ENCODE measurements around the gene GJA3.

GJA3 gene

DNA sequence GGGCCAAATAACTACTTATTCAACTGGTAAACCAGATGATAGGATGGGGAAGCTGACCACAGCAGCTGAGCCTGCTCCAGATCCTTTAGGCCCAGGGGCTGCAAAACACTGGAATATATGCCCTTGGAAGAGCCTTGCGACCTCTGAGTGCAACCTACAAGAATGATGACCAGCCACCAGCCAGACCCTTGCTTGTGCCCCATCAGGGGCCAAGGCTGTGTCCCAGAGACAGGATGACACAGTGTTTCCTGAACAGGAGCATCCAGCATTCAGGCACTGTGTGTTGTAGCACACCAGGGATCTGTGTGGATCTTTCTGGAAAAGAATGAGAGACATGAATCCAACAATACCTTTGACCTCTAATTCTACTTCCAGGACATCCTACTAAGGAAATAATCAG lies 14.5 kb downstream of the GJA3 start:
- no peaks in the 10 kb centered on the region for H3K9me3 ChIP-seq (ENCODE audit: low read length)
- no peaks in the 10 kb centered on the region for H3K79me2 ChIP-seq (ENCODE audit: insufficient read depth, low read length)
- peaks cover 13% of the 10 kb centered on the region; the same call in 1 of the 2 replicates for H3K27me3 ChIP-seq (ENCODE audit: insufficient read depth, low read length)
- no peaks in the 10 kb centered on the region for H4K20me1 ChIP-seq (ENCODE audit: insufficient read depth, low read length)
- no peak overlapping the region for H3K27ac ChIP-seq (ENCODE audit: low read depth, low read length, poor library complexity, severe bottlenecking)
- no peaks in the 10 kb centered on the region for H3K9me2 ChIP-seq (ENCODE audit: low read depth, low read length)
- H3K36me3 ChIP-seq (ENCODE audit: insufficient read depth, low read length) = no peaks in the 10 kb centered on the region
- TF ChIP-seq, protein P1, sequence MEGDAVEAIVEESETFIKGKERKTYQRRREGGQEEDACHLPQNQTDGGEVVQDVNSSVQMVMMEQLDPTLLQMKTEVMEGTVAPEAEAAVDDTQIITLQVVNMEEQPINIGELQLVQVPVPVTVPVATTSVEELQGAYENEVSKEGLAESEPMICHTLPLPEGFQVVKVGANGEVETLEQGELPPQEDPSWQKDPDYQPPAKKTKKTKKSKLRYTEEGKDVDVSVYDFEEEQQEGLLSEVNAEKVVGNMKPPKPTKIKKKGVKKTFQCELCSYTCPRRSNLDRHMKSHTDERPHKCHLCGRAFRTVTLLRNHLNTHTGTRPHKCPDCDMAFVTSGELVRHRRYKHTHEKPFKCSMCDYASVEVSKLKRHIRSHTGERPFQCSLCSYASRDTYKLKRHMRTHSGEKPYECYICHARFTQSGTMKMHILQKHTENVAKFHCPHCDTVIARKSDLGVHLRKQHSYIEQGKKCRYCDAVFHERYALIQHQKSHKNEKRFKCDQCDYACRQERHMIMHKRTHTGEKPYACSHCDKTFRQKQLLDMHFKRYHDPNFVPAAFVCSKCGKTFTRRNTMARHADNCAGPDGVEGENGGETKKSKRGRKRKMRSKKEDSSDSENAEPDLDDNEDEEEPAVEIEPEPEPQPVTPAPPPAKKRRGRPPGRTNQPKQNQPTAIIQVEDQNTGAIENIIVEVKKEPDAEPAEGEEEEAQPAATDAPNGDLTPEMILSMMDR (IDR thresholded peaks at IDR 0.05; ENCODE audit: low read length) = no peak
- no peak for TF ChIP-seq EZH2 (IDR thresholded peaks at IDR 0.05; ENCODE audit: borderline replicate concordance, low read length)
- no peak overlapping the region for H3K4me3 ChIP-seq (ENCODE audit: low read depth, low read length, poor library complexity, severe bottlenecking)
- no peak overlapping the region for H3K9ac ChIP-seq (ENCODE audit: low read length)
- no peaks in the 10 kb centered on the region for H3K4me1 ChIP-seq (ENCODE audit: insufficient read depth, low read length, severe bottlenecking)
- no peak overlapping the region for H2AFZ ChIP-seq (ENCODE audit: low read length)
- no peaks in the 10 kb centered on the region for H3F3A ChIP-seq (ENCODE audit: insufficient read depth, low read length)
- no peak overlapping the region for H3K4me2 ChIP-seq (ENCODE audit: low read length)

DNA sequence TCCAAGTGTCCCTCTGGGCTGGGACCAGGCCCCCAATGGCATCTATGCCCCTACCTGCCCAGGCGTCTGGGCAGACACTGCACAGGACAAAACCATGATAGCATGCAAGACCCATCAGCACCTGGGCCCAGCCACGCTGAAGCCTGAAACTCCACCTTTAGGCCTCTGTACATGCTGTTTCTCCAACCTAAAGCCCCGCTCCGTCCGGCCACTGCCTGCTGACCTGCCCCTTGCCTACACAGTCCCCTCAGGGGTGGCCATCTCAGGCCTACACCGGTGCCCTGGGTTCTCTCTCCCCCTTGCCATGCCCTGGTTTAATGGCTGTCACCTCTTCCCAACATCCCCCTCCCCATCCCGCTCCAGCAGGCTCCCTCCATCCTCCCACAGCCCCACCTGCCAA lies 15.3 kb downstream of the GJA3 start:
- no peaks in the 10 kb centered on the region for H3K79me2 ChIP-seq (ENCODE audit: insufficient read depth, low read length)
- no peaks in the 10 kb centered on the region for H3K36me3 ChIP-seq (ENCODE audit: insufficient read depth, low read length)
- H3K9me2 ChIP-seq (ENCODE audit: low read depth, low read length) = no peaks in the 10 kb centered on the region
- H3K4me1 ChIP-seq (ENCODE audit: insufficient read depth, low read length, severe bottlenecking) = no peaks in the 10 kb centered on the region
- no peak overlapping the region for H2AFZ ChIP-seq (ENCODE audit: low read length)
- H3K27me3 ChIP-seq (ENCODE audit: insufficient read depth, low read length) = peaks cover 17% of the 10 kb centered on the region; the same call in 1 of the 2 replicates
- H3K4me2 ChIP-seq (ENCODE audit: low read length) = no peak overlapping the region
- no peaks in the 10 kb centered on the region for H3K9me3 ChIP-seq (ENCODE audit: low read length)
- no peaks in the 10 kb centered on the region for H4K20me1 ChIP-seq (ENCODE audit: insufficient read depth, low read length)
- no peaks in the 10 kb centered on the region for H3F3A ChIP-seq (ENCODE audit: insufficient read depth, low read length)
- TF ChIP-seq EZH2 (IDR thresholded peaks at IDR 0.05; ENCODE audit: borderline replicate concordance, low read length) = no peak
- TF ChIP-seq, protein P1 (IDR thresholded peaks at IDR 0.05; ENCODE audit: low read length) = no peak
- H3K27ac ChIP-seq (ENCODE audit: low read depth, low read length, poor library complexity, severe bottlenecking) = no peak overlapping the region
- H3K9ac ChIP-seq (ENCODE audit: low read length) = no peak overlapping the region
- H3K4me3 ChIP-seq (ENCODE audit: low read depth, low read length, poor library complexity, severe bottlenecking) = no peak overlapping the region

DNA sequence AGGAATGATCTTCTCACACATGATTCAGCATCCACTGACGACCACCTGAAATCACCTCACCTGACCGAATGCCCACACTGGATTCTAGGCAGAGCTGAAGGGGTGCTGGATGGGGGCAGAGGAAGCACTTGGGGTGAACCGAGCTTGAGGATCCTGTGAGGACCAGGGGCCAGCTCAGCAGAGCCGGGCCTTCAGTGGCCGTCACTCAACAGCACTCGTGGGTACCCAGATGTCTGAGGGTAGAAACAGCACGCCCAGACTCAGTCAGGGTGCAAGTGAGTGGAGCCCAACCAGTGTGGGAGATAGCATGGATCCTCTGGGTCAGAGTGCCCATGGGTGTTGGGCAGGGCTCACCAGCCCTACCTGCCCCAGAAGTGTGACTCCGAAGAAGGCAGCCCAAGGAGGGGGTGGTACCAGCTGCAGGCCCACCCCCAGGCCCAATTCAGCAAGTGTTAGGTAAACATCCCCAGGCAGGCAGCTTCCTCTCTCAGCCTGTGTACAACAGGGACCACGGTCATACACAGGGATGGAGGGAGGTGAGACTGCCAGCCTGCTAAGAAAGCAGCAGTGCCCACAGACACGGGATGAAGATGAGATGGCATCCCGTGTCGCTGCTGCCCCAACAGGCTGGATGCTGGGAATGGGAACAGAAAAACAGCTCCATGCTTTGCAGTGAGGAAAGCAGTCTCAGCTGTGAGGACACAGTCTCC lies 16.6 kb downstream of the GJA3 start:
- Histone ChIP-seq H3K27ac (ENCODE audit: low read depth, low read length, poor library complexity, severe bottlenecking) (no peak overlapping the region), H4K20me1 (ENCODE audit: insufficient read depth, low read length) (no peaks in the 10 kb centered on the region), H3F3A (ENCODE audit: insufficient read depth, low read length) (no peaks in the 10 kb centered on the region), H3K9me2 (ENCODE audit: low read depth, low read length) (no peaks in the 10 kb centered on the region), H3K4me2 (ENCODE audit: low read length) (no peak overlapping the region), H3K79me2 (ENCODE audit: insufficient read depth, low read length) (no peaks in the 10 kb centered on the region), H3K36me3 (ENCODE audit: insufficient read depth, low read length) (no peaks in the 10 kb centered on the region), H3K4me3 (ENCODE audit: low read depth, low read length, poor library complexity, severe bottlenecking) (no peak overlapping the region), H3K4me1 (ENCODE audit: insufficient read depth, low read length, severe bottlenecking) (no peaks in the 10 kb centered on the region), H3K27me3 (ENCODE audit: insufficient read depth, low read length) (peaks cover 17% of the 10 kb centered on the region; the same call in 1 of the 2 replicates), H2AFZ (ENCODE audit: low read length) (no peak overlapping the region), H3K9me3 (ENCODE audit: low read length) (no peaks in the 10 kb centered on the region), H3K9ac (ENCODE audit: low read length) (no peak overlapping the region)
- no peak for TF ChIP-seq EZH2 (IDR thresholded peaks at IDR 0.05; ENCODE audit: borderline replicate concordance, low read length)
- TF ChIP-seq, protein P1 (IDR thresholded peaks at IDR 0.05; ENCODE audit: low read length) = no peak

Data from OCI-LY1 (cell line).